Smooth muscle cell (in vitro differentiated cells): ENCODE results near the gene NQO2. TPM values are rescaled to one million over a fixed set of nuclear protein-coding genes. Genes with fewer than 3 reads are reported as not detected.

Experiments
- DNase-seq: peaks from one replicate; lab custom pipeline; 2025; ENCODE audit not compliant: unreplicated experiment; lab: John Stamatoyannopoulos, UW
- H2AFZ ChIP-seq: fragments of 200-600 bp; sonication (generic); 2 replicates; pipeline ENCODE4 v1.6.0; 2016; ENCODE audit warnings: antibody characterized with exemption, low read depth, mild to moderate bottlenecking
- H3F3A ChIP-seq: fragments of 200-600 bp; sonication (generic); 2 replicates; pipeline ENCODE4 v1.6.0; 2017; ENCODE audit warnings: antibody characterized with exemption, low read depth
- H3K27ac ChIP-seq: fragments of 200-600 bp; sonication (generic); 2 replicates; pipeline ENCODE4 v1.5.1; 2016; ENCODE audit warnings: low read depth, mild to moderate bottlenecking
- H3K27me3 ChIP-seq: fragments of 200-600 bp; sonication (generic); 2 replicates; pipeline ENCODE4 v1.6.1; 2016; ENCODE audit warnings: low read depth, mild to moderate bottlenecking
- H3K36me3 ChIP-seq: fragments of 200-600 bp; sonication (generic); 2 replicates; pipeline ENCODE4 v1.5.1; 2016; ENCODE audit warnings: low read depth
- H3K4me1 ChIP-seq: fragments of 200-600 bp; sonication (generic); 2 replicates; pipeline ENCODE4 v1.5.1; 2016; ENCODE audit warnings: low read depth
- H3K4me2 ChIP-seq: fragments of 200-600 bp; sonication (generic); 2 replicates; pipeline ENCODE4 v1.6.0; 2016; ENCODE audit warnings: mild to moderate bottlenecking
- H3K4me3 ChIP-seq: fragments of 200-600 bp; sonication (generic); 2 replicates; pipeline ENCODE4 v1.5.1; 2016; ENCODE audit warnings: mild to moderate bottlenecking
- H3K79me2 ChIP-seq: fragments of 200-600 bp; sonication (generic); 2 replicates; pipeline ENCODE4 v1.6.0; 2016; ENCODE audit warnings: low read depth, mild to moderate bottlenecking
- H3K9ac ChIP-seq: fragments of 200-600 bp; sonication (generic); 2 replicates; pipeline ENCODE4 v1.6.0; 2016; ENCODE audit warnings: low read depth
- H3K9me3 ChIP-seq: fragments of 200-600 bp; sonication (generic); replicated peaks from 2 replicates; pipeline ENCODE4 v1.5.1; 2016; ENCODE audit warnings: low read depth
- H4K20me1 ChIP-seq: fragments of 200-600 bp; sonication (generic); 2 replicates; pipeline ENCODE4 v1.6.0; 2016; ENCODE audit warnings: low read depth
- WGBS: methylation state at CpG from one replicate; pipeline ENCODE4 v1.1.7; 2016; ENCODE audit warnings: low lambda C conversion rate; 5-methylcytosine and 5-hydroxymethylcytosine counted together
- polyA plus RNA-seq: library from polyadenylated mRNA; unstranded; fragments of >200 nt; fragmentation: Nextera tagmentation; extraction: Ambion mirVana; gene quantifications from 2 replicates; pipeline ENCODE4 v1.2.1, GENCODE V29; 2016
- total RNA-seq: library from RNA; depleted of rRNA; stranded (reverse); fragments of >200 nt; gene quantifications from 2 replicates; pipeline ENCODE4 v1.2.3, GENCODE V29; 2014
- TF ChIP-seq, protein P1 (sequence below): fragments of 200-600 bp; sonication (generic); IDR thresholded peaks from 2 replicates; pipeline ENCODE4 v1.5.1; 2017; ENCODE audit warnings: borderline replicate concordance, mild to moderate bottlenecking, antibody characterized with exemption; ENCODE audit not compliant: insufficient read depth, poor library complexity, severe bottlenecking

NQO2 gene
- total and polyA plus RNA-seq, 2 experiments from 2014 or later: 12.9 to 49.0 TPM

GRCh38 chr6:2977799-2978590, 21.7 kb upstream of the NQO2 start:
- 68% methylated on average over 3 of the region's 3 CpGs for WGBS
- TF ChIP-seq, protein P1, sequence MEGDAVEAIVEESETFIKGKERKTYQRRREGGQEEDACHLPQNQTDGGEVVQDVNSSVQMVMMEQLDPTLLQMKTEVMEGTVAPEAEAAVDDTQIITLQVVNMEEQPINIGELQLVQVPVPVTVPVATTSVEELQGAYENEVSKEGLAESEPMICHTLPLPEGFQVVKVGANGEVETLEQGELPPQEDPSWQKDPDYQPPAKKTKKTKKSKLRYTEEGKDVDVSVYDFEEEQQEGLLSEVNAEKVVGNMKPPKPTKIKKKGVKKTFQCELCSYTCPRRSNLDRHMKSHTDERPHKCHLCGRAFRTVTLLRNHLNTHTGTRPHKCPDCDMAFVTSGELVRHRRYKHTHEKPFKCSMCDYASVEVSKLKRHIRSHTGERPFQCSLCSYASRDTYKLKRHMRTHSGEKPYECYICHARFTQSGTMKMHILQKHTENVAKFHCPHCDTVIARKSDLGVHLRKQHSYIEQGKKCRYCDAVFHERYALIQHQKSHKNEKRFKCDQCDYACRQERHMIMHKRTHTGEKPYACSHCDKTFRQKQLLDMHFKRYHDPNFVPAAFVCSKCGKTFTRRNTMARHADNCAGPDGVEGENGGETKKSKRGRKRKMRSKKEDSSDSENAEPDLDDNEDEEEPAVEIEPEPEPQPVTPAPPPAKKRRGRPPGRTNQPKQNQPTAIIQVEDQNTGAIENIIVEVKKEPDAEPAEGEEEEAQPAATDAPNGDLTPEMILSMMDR: no peak
- no peaks in the 10 kb centered on the region for H3K9me3 ChIP-seq
- H3K79me2 ChIP-seq: no peaks in the 10 kb centered on the region
- no peaks in the 10 kb centered on the region for H3K27me3 ChIP-seq
- no peaks in the 10 kb centered on the region for H3K4me1 ChIP-seq
- no peak for DNase-seq
- peak overlapping the region; percentile 44 for H3K4me2 ChIP-seq
- no peak overlapping the region for H3K9ac ChIP-seq
- no peaks in the 10 kb centered on the region for H3K36me3 ChIP-seq
- H4K20me1 ChIP-seq: no peaks in the 10 kb centered on the region
- H2AFZ ChIP-seq: no peak overlapping the region
- H3F3A ChIP-seq: peaks cover 10% of the 10 kb centered on the region
- H3K27ac ChIP-seq: no peak overlapping the region
- H3K4me3 ChIP-seq: no peak overlapping the region

DNA sequence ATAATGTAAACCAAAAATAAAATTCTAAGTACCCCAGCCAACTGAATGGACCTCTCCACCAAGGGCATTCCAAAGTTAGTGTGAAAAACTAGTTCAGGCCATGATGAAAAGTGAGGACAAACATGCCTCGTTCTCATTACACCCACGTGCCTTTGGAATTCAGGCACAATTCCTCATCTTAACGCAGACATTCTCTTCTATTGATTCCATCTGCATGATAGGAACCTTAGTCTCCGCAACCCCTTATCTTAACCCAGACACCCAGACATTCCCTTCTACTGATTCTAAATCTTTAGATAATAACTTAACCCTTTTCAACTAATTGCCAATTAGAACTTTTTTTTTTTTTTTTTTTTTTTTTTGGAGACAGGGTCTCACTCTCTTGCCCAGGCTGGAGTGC, 20.8 kb upstream of the NQO2 start:
- Histone ChIP-seq H4K20me1 (no peaks in the 10 kb centered on the region), H3K36me3 (no peaks in the 10 kb centered on the region), H3K9me3 (no peaks in the 10 kb centered on the region), H3K27me3 (no peaks in the 10 kb centered on the region), H3K27ac (no peak overlapping the region), H3K4me1 (no peaks in the 10 kb centered on the region), H3F3A (peaks cover 8% of the 10 kb centered on the region), H3K4me3 (no peak overlapping the region), H3K79me2 (no peaks in the 10 kb centered on the region), H2AFZ (no peak overlapping the region), H3K9ac (no peak overlapping the region), H3K4me2 (no peak overlapping the region)
- WGBS: 23% methylated on average over 4 of the region's 4 CpGs
- TF ChIP-seq, protein P1: no peak
- no peak for DNase-seq

GRCh38 chr6:2979819-2980464, 19.8 kb upstream of the NQO2 start:
- H3K79me2 ChIP-seq: no peaks in the 10 kb centered on the region
- no peaks in the 10 kb centered on the region for H3K9me3 ChIP-seq
- no peaks in the 10 kb centered on the region for H3K4me1 ChIP-seq
- H2AFZ ChIP-seq: no peak overlapping the region
- 84% methylated on average over 2 of the region's 2 CpGs for WGBS
- peaks cover 8% of the 10 kb centered on the region for H3F3A ChIP-seq
- no peak overlapping the region for H3K4me2 ChIP-seq
- no peak for DNase-seq
- H3K4me3 ChIP-seq: no peak overlapping the region
- H3K36me3 ChIP-seq: no peaks in the 10 kb centered on the region
- TF ChIP-seq, protein P1: no peak
- H3K27ac ChIP-seq: no peak overlapping the region
- no peaks in the 10 kb centered on the region for H3K27me3 ChIP-seq
- H3K9ac ChIP-seq: no peak overlapping the region
- H4K20me1 ChIP-seq: no peaks in the 10 kb centered on the region
